H9 (cell line): ENCODE measurements around the gene ALCAM. TPM values are rescaled to one million over a fixed set of nuclear protein-coding genes. Genes with fewer than 3 reads are reported as not detected.

Experiments used
- DNase-seq: peaks from one replicate; pipeline ENCODE4 v3.0.0-alpha.2; 2017
- H2AFZ ChIP-seq: one replicate; pipeline ENCODE4 v1.6.1; 2013; ENCODE audit warnings: mild to moderate bottlenecking, low read length, control low read depth, moderate library complexity
- H2AK5ac ChIP-seq: 2 replicates; pipeline ENCODE4 v1.6.1; 2013; ENCODE audit warnings: low read length, control low read depth, mixed read lengths; ENCODE audit not compliant: insufficient read length
- H2BK120ac ChIP-seq: one replicate; pipeline ENCODE4 v1.6.1; 2013; ENCODE audit warnings: low read depth, mild to moderate bottlenecking, low read length, control low read depth, inconsistent platforms; ENCODE audit not compliant: poor library complexity, severe bottlenecking
- H2BK12ac ChIP-seq: 2 replicates; pipeline ENCODE4 v1.6.1; 2013; ENCODE audit warnings: low read length, control low read depth, mixed read lengths, low read depth; ENCODE audit not compliant: insufficient read length
- H2BK15ac ChIP-seq: 2 replicates; pipeline ENCODE4 v1.6.1; 2013; ENCODE audit warnings: low read depth, low read length, control low read depth
- H2BK20ac ChIP-seq: one replicate; pipeline ENCODE4 v1.6.1; 2013; ENCODE audit warnings: low read depth, mild to moderate bottlenecking, low read length, control low read depth, inconsistent platforms; ENCODE audit not compliant: poor library complexity, severe bottlenecking
- H2BK5ac ChIP-seq: 2 replicates; pipeline ENCODE4 v1.6.1; 2013; ENCODE audit warnings: low read length, control low read depth, mixed read lengths; ENCODE audit not compliant: insufficient read length
- H3K14ac ChIP-seq: 2 replicates; pipeline ENCODE4 v1.6.1; 2013; ENCODE audit warnings: low read length, control low read depth; ENCODE audit not compliant: insufficient read depth
- H3K18ac ChIP-seq: 2 replicates; pipeline ENCODE4 v1.6.1; 2013; ENCODE audit warnings: low read depth, mild to moderate bottlenecking, mixed read lengths, low read length, control low read depth; ENCODE audit not compliant: insufficient read length
- H3K23ac ChIP-seq: 2 replicates; pipeline ENCODE4 v1.6.1; 2013; ENCODE audit warnings: low read length, control low read depth, mixed read lengths, low read depth; ENCODE audit not compliant: insufficient read length
- H3K23me2 ChIP-seq: 2 replicates; pipeline ENCODE4 v1.6.1; 2013; ENCODE audit warnings: low read depth, mild to moderate bottlenecking, mixed read lengths, low read length, control low read depth; ENCODE audit not compliant: insufficient read length, poor library complexity, severe bottlenecking
- H3K27ac ChIP-seq: 2 replicates; pipeline ENCODE4 v1.5.1; 2013; ENCODE audit warnings: low read length, control low read depth, mixed read lengths, low read depth; ENCODE audit not compliant: insufficient read length
- H3K27me3 ChIP-seq: 2 replicates; pipeline ENCODE4 v1.6.1; 2013; ENCODE audit warnings: low read length, control low read depth, inconsistent platforms; ENCODE audit not compliant: insufficient read depth
- H3K4ac ChIP-seq: 2 replicates; pipeline ENCODE4 v1.6.1; 2013; ENCODE audit warnings: low read depth, mild to moderate bottlenecking, control low read depth, inconsistent platforms, low read length, moderate library complexity
- H3K4me1 ChIP-seq: 2 replicates; pipeline ENCODE4 v1.6.1; 2013; ENCODE audit warnings: low read length, control low read depth, inconsistent platforms; ENCODE audit not compliant: insufficient read depth
- H3K4me2 ChIP-seq: 2 replicates; pipeline ENCODE4 v1.6.1; 2013; ENCODE audit warnings: low read length, control low read depth, mixed read lengths; ENCODE audit not compliant: insufficient read length, insufficient read depth
- H3K56ac ChIP-seq: 2 replicates; pipeline ENCODE4 v1.6.1; 2013; ENCODE audit warnings: low read depth, mild to moderate bottlenecking, mixed read lengths, low read length, control low read depth; ENCODE audit not compliant: insufficient read length
- H3K79me1 ChIP-seq: 2 replicates; pipeline ENCODE4 v1.6.1; 2013; ENCODE audit warnings: low read depth, mild to moderate bottlenecking, moderate library complexity, low read length, control low read depth, inconsistent platforms; ENCODE audit not compliant: insufficient read depth, poor library complexity, severe bottlenecking
- H3K79me2 ChIP-seq: 2 replicates; pipeline ENCODE4 v1.6.1; 2013; ENCODE audit warnings: low read length, control low read depth, inconsistent platforms; ENCODE audit not compliant: insufficient read depth
- H3K9ac ChIP-seq: 2 replicates; pipeline ENCODE4 v1.6.1; 2013; ENCODE audit warnings: low read length, control low read depth, mixed read lengths; ENCODE audit not compliant: insufficient read length; ENCODE audit errors: extremely low read depth
- H3K9me3 ChIP-seq: one replicate; pipeline ENCODE4 v1.6.1; 2013; ENCODE audit warnings: low read depth, low read length, inconsistent platforms; ENCODE audit not compliant: control insufficient read depth
- H3T11ph ChIP-seq: one replicate; pipeline ENCODE4 v1.6.1; 2013; ENCODE audit warnings: mild to moderate bottlenecking, low read length, control low read depth, inconsistent platforms
- H4K20me1 ChIP-seq: one replicate; pipeline ENCODE4 v1.6.1; 2013; ENCODE audit not compliant: control insufficient read depth, insufficient read length, insufficient read depth
- H4K5ac ChIP-seq: 2 replicates; pipeline ENCODE4 v1.6.1; 2013; ENCODE audit warnings: low read depth, mild to moderate bottlenecking, mixed read lengths, low read length, control low read depth; ENCODE audit not compliant: insufficient read length
- H4K8ac ChIP-seq: replicated peaks from 2 replicates; pipeline ENCODE4 v1.6.1; 2013; ENCODE audit warnings: low read length, control low read depth, mixed read lengths, low read depth; ENCODE audit not compliant: insufficient read length
- H4K91ac ChIP-seq: 2 replicates; pipeline ENCODE4 v1.6.1; 2013; ENCODE audit warnings: low read depth, mild to moderate bottlenecking, moderate library complexity, mixed read lengths, low read length, control low read depth; ENCODE audit not compliant: insufficient read length
- H3K27ac Mint-ChIP-seq, 3 experiments: 2 replicates in 2 of 3; 3 replicates in 1 of 3; pipeline ENCODE4 v1.8.0; 2020 to 2021; ENCODE audit warnings: mixed read lengths in 3 of 3, mild to moderate bottlenecking in 1 of 3, moderate library complexity in 1 of 3
- H3K27me3 Mint-ChIP-seq: 2 replicates; pipeline ENCODE4 v1.8.0; 2021; ENCODE audit warnings: low read depth, mild to moderate bottlenecking, moderate library complexity, mixed read lengths
- H3K36me3 Mint-ChIP-seq, 3 experiments: 2 replicates in 2 of 3; 3 replicates in 1 of 3; pipeline ENCODE4 v1.8.0; 2020 to 2021; ENCODE audit warnings: low read depth in 3 of 3, mixed read lengths in 3 of 3; ENCODE audit not compliant: insufficient read depth in 1 of 3
- H3K4me1 Mint-ChIP-seq, 2 experiments: 2 replicates each; pipeline ENCODE4 v1.8.0; 2020; ENCODE audit warnings: mixed read lengths in 2 of 2
- H3K4me3 Mint-ChIP-seq, 2 experiments: 2 replicates in 1 of 2; 3 replicates in 1 of 2; pipeline ENCODE4 v1.8.0; 2020 to 2021; ENCODE audit warnings: mild to moderate bottlenecking in 2 of 2, mixed read lengths in 2 of 2, moderate library complexity in 1 of 2
- H3K9me3 Mint-ChIP-seq, 2 experiments: 2 replicates in 1 of 2; 3 replicates in 1 of 2; pipeline ENCODE4 v1.8.0; 2020; ENCODE audit warnings: mild to moderate bottlenecking in 2 of 2, mixed read lengths in 2 of 2, moderate library complexity in 1 of 2
- WGBS: extraction: QIAGEN DNeasy Blood & Tissue Kit; methylation state at CpG from one replicate; pipeline ENCODE4 v1.1.7; 2013; ENCODE audit warnings: missing lambda C conversion rate, low lambda C conversion rate, mixed read lengths; ENCODE audit not compliant: insufficient read length; ENCODE audit errors: extremely low coverage; 5-methylcytosine and 5-hydroxymethylcytosine counted together
- total RNA-seq: library from RNA; stranded (reverse); gene quantifications from 2 replicates; pipeline ENCODE4 v1.2.1, GENCODE V29; 2021
- TF ChIP-seq, protein P1 (sequence below): fragments of 200-600 bp; sonication (generic); conservative IDR thresholded peaks from 3 replicates; pipeline ENCODE4 v1.8.0; 2021; ENCODE audit warnings: antibody characterized with exemption, mild to moderate bottlenecking

Gene ALCAM
- total RNA-seq, 1 experiment from 2014 or later = 43.7 TPM

DNA sequence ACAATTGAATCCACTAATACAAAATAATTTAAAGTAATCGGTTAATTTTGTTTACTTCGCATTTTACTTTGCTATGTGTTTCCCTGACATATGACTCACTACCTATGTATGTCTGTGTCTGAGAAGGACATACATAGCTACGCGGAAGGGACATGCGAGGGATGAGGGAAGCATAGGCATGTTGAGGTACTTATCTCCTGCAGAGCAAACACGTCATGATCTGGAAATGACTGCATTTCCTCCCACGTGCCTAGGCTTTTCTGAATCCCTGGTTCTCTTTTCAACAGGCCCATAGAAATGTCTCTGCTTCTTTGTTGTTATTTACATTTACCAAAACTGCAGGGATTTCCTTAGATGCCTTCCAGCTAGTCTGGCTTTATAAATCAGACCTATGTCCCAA lies 27.5 kb downstream of the ALCAM start:
- H3K4me2 ChIP-seq = no peak overlapping the region
- WGBS = no CpG with 5 or more reads among the region's 7 CpGs
- no peak overlapping the region for H3K9ac ChIP-seq

More for the DNA sequence above, 27.5 kb downstream of the ALCAM start:
- H3K18ac ChIP-seq = no peak overlapping the region
- H3K79me2 ChIP-seq = 0 out of 2 replicates have a peak, but pooled peaks cover 2% of the 10 kb centered on the region
- H4K91ac ChIP-seq = no peak overlapping the region
- TF ChIP-seq, protein P1, sequence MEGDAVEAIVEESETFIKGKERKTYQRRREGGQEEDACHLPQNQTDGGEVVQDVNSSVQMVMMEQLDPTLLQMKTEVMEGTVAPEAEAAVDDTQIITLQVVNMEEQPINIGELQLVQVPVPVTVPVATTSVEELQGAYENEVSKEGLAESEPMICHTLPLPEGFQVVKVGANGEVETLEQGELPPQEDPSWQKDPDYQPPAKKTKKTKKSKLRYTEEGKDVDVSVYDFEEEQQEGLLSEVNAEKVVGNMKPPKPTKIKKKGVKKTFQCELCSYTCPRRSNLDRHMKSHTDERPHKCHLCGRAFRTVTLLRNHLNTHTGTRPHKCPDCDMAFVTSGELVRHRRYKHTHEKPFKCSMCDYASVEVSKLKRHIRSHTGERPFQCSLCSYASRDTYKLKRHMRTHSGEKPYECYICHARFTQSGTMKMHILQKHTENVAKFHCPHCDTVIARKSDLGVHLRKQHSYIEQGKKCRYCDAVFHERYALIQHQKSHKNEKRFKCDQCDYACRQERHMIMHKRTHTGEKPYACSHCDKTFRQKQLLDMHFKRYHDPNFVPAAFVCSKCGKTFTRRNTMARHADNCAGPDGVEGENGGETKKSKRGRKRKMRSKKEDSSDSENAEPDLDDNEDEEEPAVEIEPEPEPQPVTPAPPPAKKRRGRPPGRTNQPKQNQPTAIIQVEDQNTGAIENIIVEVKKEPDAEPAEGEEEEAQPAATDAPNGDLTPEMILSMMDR = no peak
- no peak overlapping the region for H3K4me3 Mint-ChIP-seq
- peaks cover 31 to 34% of the 10 kb centered on the region in 2 experiments for H3K9me3 Mint-ChIP-seq
- H3K36me3 Mint-ChIP-seq = peaks cover 11 to 37% (median 21%) of the 10 kb centered on the region in 3 experiments
- H3K56ac ChIP-seq = no peak overlapping the region
- H3K79me1 ChIP-seq = no peaks in the 10 kb centered on the region
- no peak overlapping the region for H3T11ph ChIP-seq
- H3K4me1 ChIP-seq = 0 out of 2 replicates have a peak, but pooled peaks cover 2% of the 10 kb centered on the region
- H4K5ac ChIP-seq = no peak overlapping the region
- no peak overlapping the region for H3K14ac ChIP-seq
- no peak overlapping the region for H2BK20ac ChIP-seq
- peaks cover 3 to 12% of the 10 kb centered on the region in 2 experiments; a peak in 3 of 4 replicates for H3K4me1 Mint-ChIP-seq
- no peaks in the 10 kb centered on the region for H4K20me1 ChIP-seq
- H2BK12ac ChIP-seq = no peak overlapping the region
- no peaks in the 10 kb centered on the region for H3K23me2 ChIP-seq
- H3K27ac ChIP-seq = no peak overlapping the region
- H2BK15ac ChIP-seq = no peak overlapping the region
- no peak overlapping the region for H2AFZ ChIP-seq
- H3K27ac Mint-ChIP-seq = peak overlapping the region in 1 of 3 experiments; percentile 36; a peak in 2 of 7 replicates
- no peak overlapping the region for H2BK120ac ChIP-seq
- H3K9me3 ChIP-seq = no peaks in the 10 kb centered on the region
- H3K4ac ChIP-seq = no peak overlapping the region
- no peak overlapping the region for H2AK5ac ChIP-seq
- no peak overlapping the region for H4K8ac ChIP-seq
- peak; percentile 30 for DNase-seq
- no peak overlapping the region for H3K23ac ChIP-seq
- no peaks in the 10 kb centered on the region for H3K27me3 Mint-ChIP-seq
- no peak overlapping the region for H2BK5ac ChIP-seq
- no peaks in the 10 kb centered on the region for H3K27me3 ChIP-seq
